OCI-LY3 (cell line): ENCODE measurements around the gene EPS15.

Experiments used
- EZH2phosphoT487 ChIP-seq: fragments of 200-600 bp; shearing (Covaris generic); IDR thresholded peaks from 2 replicates; pipeline ENCODE4 v1.6.1; 2018; ENCODE audit warnings: antibody characterized with exemption, mixed run types, low read depth
- TF ChIP-seq, protein P1 (sequence below): fragments of 200-600, 300-600 bp; sonication (generic); IDR thresholded peaks from 2 replicates; pipeline ENCODE4 v1.5.1; 2014; ENCODE audit warnings: antibody characterized with exemption, low read length, low read depth

DNA sequence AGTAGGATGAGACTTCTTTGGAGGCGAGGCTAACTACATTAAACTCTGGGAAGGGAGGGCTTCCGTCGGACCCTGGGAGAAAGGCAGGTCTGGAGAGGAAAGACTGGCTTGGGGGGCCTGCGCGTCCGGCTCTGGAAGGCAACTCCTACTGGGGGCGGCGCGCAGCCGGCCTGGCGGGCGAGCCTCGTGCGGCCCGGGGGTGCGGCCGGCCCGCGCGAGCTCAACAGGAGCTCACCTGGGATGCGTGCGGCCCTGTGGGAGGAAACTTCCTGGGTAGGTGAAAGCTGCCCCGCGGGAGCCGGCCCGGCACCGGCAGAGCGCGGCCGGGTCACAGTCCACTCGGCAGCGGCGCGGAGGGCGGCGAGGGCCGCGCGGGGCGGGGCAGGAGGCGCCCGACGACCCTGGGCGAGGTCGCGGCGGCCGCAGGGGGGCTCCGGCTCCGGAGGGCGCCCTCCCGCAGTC is 449 bp downstream of the EPS15 start:
- TF ChIP-seq, protein P1, sequence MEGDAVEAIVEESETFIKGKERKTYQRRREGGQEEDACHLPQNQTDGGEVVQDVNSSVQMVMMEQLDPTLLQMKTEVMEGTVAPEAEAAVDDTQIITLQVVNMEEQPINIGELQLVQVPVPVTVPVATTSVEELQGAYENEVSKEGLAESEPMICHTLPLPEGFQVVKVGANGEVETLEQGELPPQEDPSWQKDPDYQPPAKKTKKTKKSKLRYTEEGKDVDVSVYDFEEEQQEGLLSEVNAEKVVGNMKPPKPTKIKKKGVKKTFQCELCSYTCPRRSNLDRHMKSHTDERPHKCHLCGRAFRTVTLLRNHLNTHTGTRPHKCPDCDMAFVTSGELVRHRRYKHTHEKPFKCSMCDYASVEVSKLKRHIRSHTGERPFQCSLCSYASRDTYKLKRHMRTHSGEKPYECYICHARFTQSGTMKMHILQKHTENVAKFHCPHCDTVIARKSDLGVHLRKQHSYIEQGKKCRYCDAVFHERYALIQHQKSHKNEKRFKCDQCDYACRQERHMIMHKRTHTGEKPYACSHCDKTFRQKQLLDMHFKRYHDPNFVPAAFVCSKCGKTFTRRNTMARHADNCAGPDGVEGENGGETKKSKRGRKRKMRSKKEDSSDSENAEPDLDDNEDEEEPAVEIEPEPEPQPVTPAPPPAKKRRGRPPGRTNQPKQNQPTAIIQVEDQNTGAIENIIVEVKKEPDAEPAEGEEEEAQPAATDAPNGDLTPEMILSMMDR, result no peak
- no peak for TF ChIP-seq EZH2phosphoT487
